Liver (tissue), 9 donors: ENCODE measurements around the gene XPO5. TPM values are rescaled to one million over a fixed set of nuclear protein-coding genes. Genes with fewer than 3 reads are reported as not detected.

Source experiments
- DNase-seq: peaks from one replicate; pipeline ENCODE4 v3.0.0-alpha.2; 2017; ENCODE audit warnings: low spot score
- H3K27ac ChIP-seq, 2 donors: one replicate each; pipeline ENCODE4 v1.7.0; 2013; ENCODE audit warnings: inconsistent platforms in 2 of 2, low read length in 2 of 2, control low read depth in 1 of 2, low read depth in 1 of 2, mild to moderate bottlenecking in 1 of 2
- H3K27me3 ChIP-seq, 4 donors: one replicate each; pipeline versions ENCODE4 v1.6.1 to v1.7.0; 2013; ENCODE audit warnings: low read length in 3 of 4, inconsistent platforms in 1 of 4, mild to moderate bottlenecking in 1 of 4, moderate library complexity in 1 of 4; ENCODE audit not compliant: control insufficient read depth in 4 of 4, insufficient read depth in 4 of 4
- H3K36me3 ChIP-seq, 4 donors: one replicate each; pipeline versions ENCODE4 v1.6.1 to v1.7.0; 2013; ENCODE audit warnings: low read length in 3 of 4, mild to moderate bottlenecking in 3 of 4, low read depth in 1 of 4, moderate library complexity in 1 of 4; ENCODE audit not compliant: control insufficient read depth in 4 of 4, insufficient read depth in 3 of 4
- H3K4me1 ChIP-seq, 4 donors: one replicate each; pipeline versions ENCODE4 v1.6.1 to v1.7.0; 2013; ENCODE audit warnings: low read length in 3 of 4, mild to moderate bottlenecking in 3 of 4, moderate library complexity in 1 of 4; ENCODE audit not compliant: control insufficient read depth in 4 of 4, insufficient read depth in 4 of 4
- H3K4me3 ChIP-seq, 3 donors: one replicate each; pipeline versions ENCODE4 v1.6.1 to v1.7.0; 2013; ENCODE audit warnings: low read length in 3 of 3, control low read depth in 1 of 3, low read depth in 1 of 3, mild to moderate bottlenecking in 1 of 3
- H3K9ac ChIP-seq, 2 donors: one replicate each; pipeline ENCODE4 v1.7.0; 2013; ENCODE audit warnings: low read length in 2 of 2, mild to moderate bottlenecking in 2 of 2, moderate library complexity in 2 of 2, control low read depth in 1 of 2, low read depth in 1 of 2
- H3K9me3 ChIP-seq, 4 donors: one replicate each; pipeline versions ENCODE4 v1.6.1 to v1.7.0; 2013; ENCODE audit warnings: low read length in 3 of 4; ENCODE audit not compliant: control insufficient read depth in 4 of 4
- EGR1 ChIP-seq, 2 donors: IDR thresholded peaks; 2 replicates each; pipeline ENCODE4 v1.6.1; 2016 to 2018; ENCODE audit warnings: antibody characterized with exemption in 2 of 2, low read depth in 2 of 2
- FOXA1 ChIP-seq: IDR thresholded peaks from 2 replicates; pipeline ENCODE4 v1.6.1; 2016; ENCODE audit warnings: antibody characterized with exemption
- FOXA2 ChIP-seq: IDR thresholded peaks from 2 replicates; pipeline ENCODE4 v1.6.1; 2016; ENCODE audit warnings: antibody characterized with exemption
- GABPA ChIP-seq, 2 donors: IDR thresholded peaks in 1 of 2; conservative IDR thresholded peaks in 1 of 2; 2 replicates each; pipeline ENCODE4 v1.6.1; 2016; ENCODE audit warnings: antibody characterized with exemption in 2 of 2, mild to moderate bottlenecking in 1 of 2, moderate library complexity in 1 of 2
- HNF4A ChIP-seq, 2 donors: conservative IDR thresholded peaks; 2 replicates each; pipeline ENCODE4 v1.6.1; 2016; ENCODE audit warnings: antibody characterized with exemption in 2 of 2, mild to moderate bottlenecking in 2 of 2
- HNF4G ChIP-seq: IDR thresholded peaks from 2 replicates; pipeline ENCODE4 v1.6.1; 2016; ENCODE audit warnings: antibody characterized with exemption
- JUND ChIP-seq, 2 donors: IDR thresholded peaks; 2 replicates each; pipeline ENCODE4 v1.6.1; 2016; ENCODE audit warnings: antibody characterized with exemption in 2 of 2
- RAD21 ChIP-seq, 2 donors: IDR thresholded peaks; 2 replicates each; pipeline ENCODE4 v1.6.1; 2016; ENCODE audit warnings: antibody characterized with exemption in 2 of 2, mild to moderate bottlenecking in 2 of 2
- TAF1 ChIP-seq: conservative IDR thresholded peaks from 2 replicates; pipeline ENCODE4 v1.6.1; 2016; ENCODE audit warnings: antibody characterized with exemption, mild to moderate bottlenecking
- YY1 ChIP-seq: IDR thresholded peaks from 2 replicates; pipeline ENCODE4 v1.6.1; 2016; ENCODE audit warnings: antibody characterized with exemption, mild to moderate bottlenecking
- WGBS: extraction: QIAGEN DNeasy Blood & Tissue Kit; methylation state at CpG from one replicate; pipeline ENCODE4 v1.1.7; 2013; 5-methylcytosine and 5-hydroxymethylcytosine counted together
- polyA plus RNA-seq, 2 donors: library from polyadenylated mRNA; stranded (reverse) in 1 of 2; unstranded in 1 of 2; fragments of 200-250 nt in 1 of 2; fragments of >200 nt in 1 of 2; fragmentation: Nextera tagmentation in 1 of 2; extraction: Ambion mirVana in 1 of 2; gene quantifications; one replicate each; pipeline versions ENCODE4 v1.2.1 to v1.2.3, GENCODE V29; 2013 to 2015
- total RNA-seq, 2 donors: library from RNA; depleted of rRNA; stranded (reverse); fragments of >200 nt; gene quantifications; one replicate each; pipeline ENCODE4 v1.2.3, GENCODE V29; 2014
- TF ChIP-seq, protein P1 (sequence below): IDR thresholded peaks from 2 replicates; pipeline ENCODE4 v1.6.1; 2016; ENCODE audit warnings: antibody characterized with exemption, mild to moderate bottlenecking
- TF ChIP-seq, protein P2 (sequence below): IDR thresholded peaks from 2 replicates; pipeline ENCODE4 v1.6.1; 2016; ENCODE audit warnings: antibody characterized with exemption
- donor health status: healthy.
- donor health status: healthy.
- donor health status: healthy.
- donor health status: healthy.
- donor health status: healthy.

The XPO5 gene
- total and polyA plus RNA-seq, 4 donors = 6.1 to 15.8 (median 9.8) TPM

DNA sequence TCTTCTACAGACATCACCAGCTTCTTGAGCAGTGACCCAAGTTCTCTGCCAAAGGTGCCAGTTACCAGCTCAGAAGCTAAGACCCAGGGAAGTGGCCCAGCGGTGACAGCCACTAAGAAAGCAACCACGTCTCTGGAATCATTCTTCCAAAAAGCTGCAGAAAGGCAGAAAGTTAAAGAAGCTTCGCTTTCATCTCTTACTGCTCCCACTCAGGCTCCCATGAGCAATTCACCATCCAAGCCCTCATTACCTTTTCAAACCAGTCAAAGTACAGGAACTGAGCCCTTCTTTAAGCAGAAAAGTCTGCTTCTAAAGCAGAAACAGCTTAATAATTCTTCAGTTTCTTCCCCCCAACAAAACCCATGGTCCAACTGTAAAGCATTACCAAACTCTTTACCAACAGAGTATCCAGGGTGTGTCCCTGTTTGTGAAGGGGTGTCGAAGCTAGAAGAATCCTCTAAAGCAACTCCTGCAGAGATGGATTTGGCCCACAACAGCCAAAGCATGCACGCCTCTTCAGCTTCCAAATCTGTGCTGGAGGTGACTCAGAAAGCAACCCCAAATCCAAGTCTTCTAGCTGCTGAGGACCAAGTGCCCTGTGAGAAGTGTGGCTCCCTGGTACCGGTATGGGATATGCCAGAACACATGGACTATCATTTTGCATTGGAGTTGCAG, 38.0 kb upstream of the XPO5 start (continued):
- TF ChIP-seq, protein P1, sequence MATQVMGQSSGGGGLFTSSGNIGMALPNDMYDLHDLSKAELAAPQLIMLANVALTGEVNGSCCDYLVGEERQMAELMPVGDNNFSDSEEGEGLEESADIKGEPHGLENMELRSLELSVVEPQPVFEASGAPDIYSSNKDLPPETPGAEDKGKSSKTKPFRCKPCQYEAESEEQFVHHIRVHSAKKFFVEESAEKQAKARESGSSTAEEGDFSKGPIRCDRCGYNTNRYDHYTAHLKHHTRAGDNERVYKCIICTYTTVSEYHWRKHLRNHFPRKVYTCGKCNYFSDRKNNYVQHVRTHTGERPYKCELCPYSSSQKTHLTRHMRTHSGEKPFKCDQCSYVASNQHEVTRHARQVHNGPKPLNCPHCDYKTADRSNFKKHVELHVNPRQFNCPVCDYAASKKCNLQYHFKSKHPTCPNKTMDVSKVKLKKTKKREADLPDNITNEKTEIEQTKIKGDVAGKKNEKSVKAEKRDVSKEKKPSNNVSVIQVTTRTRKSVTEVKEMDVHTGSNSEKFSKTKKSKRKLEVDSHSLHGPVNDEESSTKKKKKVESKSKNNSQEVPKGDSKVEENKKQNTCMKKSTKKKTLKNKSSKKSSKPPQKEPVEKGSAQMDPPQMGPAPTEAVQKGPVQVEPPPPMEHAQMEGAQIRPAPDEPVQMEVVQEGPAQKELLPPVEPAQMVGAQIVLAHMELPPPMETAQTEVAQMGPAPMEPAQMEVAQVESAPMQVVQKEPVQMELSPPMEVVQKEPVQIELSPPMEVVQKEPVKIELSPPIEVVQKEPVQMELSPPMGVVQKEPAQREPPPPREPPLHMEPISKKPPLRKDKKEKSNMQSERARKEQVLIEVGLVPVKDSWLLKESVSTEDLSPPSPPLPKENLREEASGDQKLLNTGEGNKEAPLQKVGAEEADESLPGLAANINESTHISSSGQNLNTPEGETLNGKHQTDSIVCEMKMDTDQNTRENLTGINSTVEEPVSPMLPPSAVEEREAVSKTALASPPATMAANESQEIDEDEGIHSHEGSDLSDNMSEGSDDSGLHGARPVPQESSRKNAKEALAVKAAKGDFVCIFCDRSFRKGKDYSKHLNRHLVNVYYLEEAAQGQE = no peak
- no peak for TF ChIP-seq RAD21 (IDR thresholded peaks at IDR 0.05)
- TF ChIP-seq TAF1 = no peak
- TF ChIP-seq, protein P2, sequence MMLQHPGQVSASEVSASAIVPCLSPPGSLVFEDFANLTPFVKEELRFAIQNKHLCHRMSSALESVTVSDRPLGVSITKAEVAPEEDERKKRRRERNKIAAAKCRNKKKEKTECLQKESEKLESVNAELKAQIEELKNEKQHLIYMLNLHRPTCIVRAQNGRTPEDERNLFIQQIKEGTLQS = no peak
- TF ChIP-seq HNF4G = no peak
- TF ChIP-seq FOXA2 = no peak
- TF ChIP-seq FOXA1 = no peak
- TF ChIP-seq YY1 = no peak
- TF ChIP-seq GABPA (IDR thresholded peaks at IDR 0.05 in 1 of 2, conservative IDR thresholded peaks at IDR 0.05 in 1 of 2) = no peak

DNA sequence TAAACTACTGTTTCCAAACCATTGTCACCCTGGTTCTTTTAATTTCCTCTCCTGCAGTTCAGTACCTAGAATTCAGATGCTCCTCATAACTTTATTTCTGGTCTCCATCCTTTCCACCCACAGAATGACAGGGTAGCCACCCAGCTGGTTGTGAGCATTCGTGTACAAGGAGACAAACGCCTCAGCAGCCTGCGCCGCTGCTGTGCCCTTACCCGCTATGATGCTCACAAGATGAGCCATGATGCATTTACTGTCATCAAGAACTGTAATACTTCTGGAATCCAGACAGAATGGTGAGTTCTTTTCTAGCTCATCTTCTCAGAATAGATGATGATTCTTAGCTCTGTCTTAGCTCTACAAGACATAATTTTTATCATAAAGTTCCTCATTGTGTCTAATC, 34.6 kb upstream of the XPO5 start:
- TF ChIP-seq JUND (IDR thresholded peaks at IDR 0.05) (no peak), EGR1 (IDR thresholded peaks at IDR 0.05; ENCODE audit: low read depth in 2 of 2) (no peak), GABPA (IDR thresholded peaks at IDR 0.05 in 1 of 2, conservative IDR thresholded peaks at IDR 0.05 in 1 of 2) (no peak), HNF4A (conservative IDR thresholded peaks at IDR 0.05) (no peak)
- TF ChIP-seq, protein P2 = no peak

DNA sequence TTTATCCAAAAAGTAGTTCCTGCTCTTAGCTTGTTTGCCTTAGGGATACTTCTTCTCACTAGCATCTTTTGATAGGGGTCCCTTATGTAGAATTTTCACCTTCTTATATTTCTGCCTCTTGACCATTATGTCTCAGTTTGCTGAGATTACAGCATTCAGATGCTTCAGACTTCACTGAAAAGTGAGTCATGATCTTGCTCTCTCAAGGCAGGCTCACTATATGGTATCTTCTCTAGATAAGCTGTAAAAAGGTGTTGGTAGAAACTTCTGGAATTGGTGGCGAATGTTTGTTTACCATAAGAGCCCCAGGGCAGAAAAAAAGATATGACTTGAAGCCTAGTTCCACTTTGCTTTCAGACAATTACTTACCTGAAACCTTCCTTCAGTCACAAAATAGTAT, 33.6 kb upstream of the XPO5 start:
- H3K9me3 ChIP-seq = no peaks in the 10 kb centered on the region
- H3K9ac ChIP-seq = no peak overlapping the region
- TF ChIP-seq JUND (IDR thresholded peaks at IDR 0.05) (no peak), HNF4G (no peak)
- no peaks in the 10 kb centered on the region for H3K27me3 ChIP-seq
- no peak overlapping the region for H3K27ac ChIP-seq
- no peaks in the 10 kb centered on the region for H3K4me1 ChIP-seq
- peaks cover 8 to 21% (median 15%) of the 10 kb centered on the region in 4 donors for H3K36me3 ChIP-seq
- DNase-seq = no peak
- 98% methylated on average over 1 of the region's 1 CpG for WGBS
- no peak overlapping the region for H3K4me3 ChIP-seq

More for the DNA sequence above, 34.6 kb upstream of the XPO5 start:
- H3K4me3 ChIP-seq = no peak overlapping the region
- H3K36me3 ChIP-seq = peaks cover under 1 to 20% (median 12%) of the 10 kb centered on the region in 4 donors
- no peaks in the 10 kb centered on the region for H3K27me3 ChIP-seq
- H3K9ac ChIP-seq = no peak overlapping the region
- H3K9me3 ChIP-seq = no peaks in the 10 kb centered on the region
- H3K4me1 ChIP-seq = no peaks in the 10 kb centered on the region
- H3K27ac ChIP-seq = no peak overlapping the region
- DNase-seq = no peak
- WGBS = 96% methylated on average over 5 of the region's 5 CpGs
